Lower leg skin (tissue), 4 donors: Measurements from ENCODE around the gene LRRC3B. TPM values are rescaled to one million over a fixed set of nuclear protein-coding genes. Genes with fewer than 3 reads are reported as not detected.

ENCODE experiments used
- DNase-seq, 2 donors: peaks; one replicate each; pipeline ENCODE4 v3.0.0-alpha.2; 2019; ENCODE audit warnings: low spot score in 2 of 2
- H3K4me3 ChIP-seq: fragments of 200-600 bp; sonication (generic); 2 replicates; pipeline ENCODE4 v1.5.1; 2017; ENCODE audit warnings: mild to moderate bottlenecking, low read depth; ENCODE audit not compliant: poor library complexity, severe bottlenecking
- POLR2A ChIP-seq, 2 donors: fragments of 450-650 bp; IDR thresholded peaks; one replicate each; pipeline ENCODE4 v1.6.1; 2016 to 2017; ENCODE audit warnings: antibody characterized with exemption in 2 of 2, mild to moderate bottlenecking in 1 of 2, moderate library complexity in 1 of 2
- WGBS, 2 donors: methylation state at CpG; one replicate each; pipeline ENCODE4 v1.1.5; 2018; 5-methylcytosine and 5-hydroxymethylcytosine counted together
- intact Hi-C: fragments of 100-400 bp; cut with DNase I; formaldehyde crosslinking; loops from one replicate; pipeline ENCODE4 v1.15.0; 2023; ENCODE audit warnings: low total_unique reads
- total RNA-seq, 4 donors: library from RNA; depleted of rRNA; stranded (reverse); fragments of >200 nt; gene quantifications; one replicate each; pipeline ENCODE4 v1.1.0, GENCODE V29; 2016
- TF ChIP-seq, protein P1 (sequence below), 3 donors: fragments of 450-650 bp; IDR thresholded peaks; one replicate each; pipeline ENCODE4 v1.5.1; 2016; ENCODE audit warnings: antibody characterized with exemption in 3 of 3, mild to moderate bottlenecking in 3 of 3, moderate library complexity in 2 of 3

The LRRC3B gene
- total RNA-seq, 4 donors from 2014 or later = 0.03 to 0.21 (median 0.04) TPM; not detected in 1

DNA sequence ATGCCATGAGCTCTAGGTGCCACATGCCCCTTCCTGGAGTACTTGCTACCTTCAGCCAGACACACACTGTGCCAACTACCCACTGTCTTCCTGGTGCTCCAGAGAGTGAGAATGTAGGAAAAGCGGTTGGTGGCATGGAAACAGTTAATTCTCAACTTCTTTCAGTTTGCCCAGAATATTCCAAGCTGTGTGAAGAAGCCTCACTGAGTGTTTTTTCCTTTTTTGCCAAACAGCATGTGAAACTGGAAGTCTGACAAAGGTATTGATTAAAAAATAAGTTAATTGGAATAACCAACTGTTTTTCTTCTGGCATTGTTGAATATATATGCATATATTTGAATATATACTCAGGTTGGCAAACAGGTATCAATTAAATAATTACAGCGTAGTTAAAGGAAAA is 52.8 kb downstream of the LRRC3B start:
- intact Hi-C loops = no loop called here

DNA sequence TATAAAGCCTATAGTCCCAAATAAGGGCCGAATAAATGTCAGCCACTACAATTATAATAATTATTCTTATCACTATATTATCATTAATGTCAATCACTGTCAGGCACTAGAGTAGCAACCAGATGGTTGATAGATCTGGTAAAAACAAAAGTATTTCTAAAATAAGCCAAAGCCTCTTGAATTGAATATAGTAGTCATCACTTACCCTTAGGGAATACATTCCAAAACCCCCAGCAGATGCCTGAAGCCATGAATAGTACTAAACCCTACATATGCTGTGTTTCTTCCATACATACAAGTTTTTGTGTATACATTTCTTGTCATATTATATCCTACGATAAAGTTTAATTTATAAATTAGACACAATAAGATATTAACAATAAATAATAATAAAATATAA is 59.1 kb downstream of the LRRC3B start:
- no peak for DNase-seq
- no peak overlapping the region for H3K4me3 ChIP-seq
- 65 to 81% methylated on average over 2 of the region's 2 CpGs for whole genome bisulfite sequencing, 2 donors
- intact Hi-C loops = no loop called here
- TF ChIP-seq POLR2A (IDR thresholded peaks at IDR 0.05) = no peak
- TF ChIP-seq, protein P1, sequence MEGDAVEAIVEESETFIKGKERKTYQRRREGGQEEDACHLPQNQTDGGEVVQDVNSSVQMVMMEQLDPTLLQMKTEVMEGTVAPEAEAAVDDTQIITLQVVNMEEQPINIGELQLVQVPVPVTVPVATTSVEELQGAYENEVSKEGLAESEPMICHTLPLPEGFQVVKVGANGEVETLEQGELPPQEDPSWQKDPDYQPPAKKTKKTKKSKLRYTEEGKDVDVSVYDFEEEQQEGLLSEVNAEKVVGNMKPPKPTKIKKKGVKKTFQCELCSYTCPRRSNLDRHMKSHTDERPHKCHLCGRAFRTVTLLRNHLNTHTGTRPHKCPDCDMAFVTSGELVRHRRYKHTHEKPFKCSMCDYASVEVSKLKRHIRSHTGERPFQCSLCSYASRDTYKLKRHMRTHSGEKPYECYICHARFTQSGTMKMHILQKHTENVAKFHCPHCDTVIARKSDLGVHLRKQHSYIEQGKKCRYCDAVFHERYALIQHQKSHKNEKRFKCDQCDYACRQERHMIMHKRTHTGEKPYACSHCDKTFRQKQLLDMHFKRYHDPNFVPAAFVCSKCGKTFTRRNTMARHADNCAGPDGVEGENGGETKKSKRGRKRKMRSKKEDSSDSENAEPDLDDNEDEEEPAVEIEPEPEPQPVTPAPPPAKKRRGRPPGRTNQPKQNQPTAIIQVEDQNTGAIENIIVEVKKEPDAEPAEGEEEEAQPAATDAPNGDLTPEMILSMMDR (IDR thresholded peaks at IDR 0.05) = no peak

More for the DNA sequence above, 52.8 kb downstream of the LRRC3B start:
- no peak for TF ChIP-seq POLR2A (IDR thresholded peaks at IDR 0.05)
- TF ChIP-seq, protein P1 (IDR thresholded peaks at IDR 0.05) = no peak
- DNase-seq = no peak
- 91 to 96% methylated on average over 2 of the region's 2 CpGs for WGBS, 2 donors
- no peak overlapping the region for H3K4me3 ChIP-seq

DNA sequence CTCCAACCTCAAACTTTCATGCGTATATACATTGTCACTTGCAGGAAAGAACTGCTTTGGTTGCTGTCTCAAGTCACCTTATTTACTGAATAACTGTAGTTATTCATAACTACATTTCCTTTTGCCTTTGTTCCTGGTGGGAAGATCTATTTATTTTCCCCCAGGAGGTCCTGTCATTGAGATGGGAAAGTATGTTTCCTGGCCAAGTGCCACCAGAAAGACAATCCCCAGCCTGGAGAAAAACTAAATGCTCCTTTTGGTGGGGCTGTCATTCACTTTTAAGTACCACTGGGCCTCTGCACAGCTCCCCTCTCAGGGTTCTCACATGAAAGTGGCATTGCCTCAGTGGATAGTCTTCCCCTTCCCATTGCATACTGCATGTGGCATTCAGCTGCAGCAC is 59.8 kb downstream of the LRRC3B start:
- WGBS, 2 donors = 83 to 89% methylated on average over 1 of the region's 1 CpG

DNA sequence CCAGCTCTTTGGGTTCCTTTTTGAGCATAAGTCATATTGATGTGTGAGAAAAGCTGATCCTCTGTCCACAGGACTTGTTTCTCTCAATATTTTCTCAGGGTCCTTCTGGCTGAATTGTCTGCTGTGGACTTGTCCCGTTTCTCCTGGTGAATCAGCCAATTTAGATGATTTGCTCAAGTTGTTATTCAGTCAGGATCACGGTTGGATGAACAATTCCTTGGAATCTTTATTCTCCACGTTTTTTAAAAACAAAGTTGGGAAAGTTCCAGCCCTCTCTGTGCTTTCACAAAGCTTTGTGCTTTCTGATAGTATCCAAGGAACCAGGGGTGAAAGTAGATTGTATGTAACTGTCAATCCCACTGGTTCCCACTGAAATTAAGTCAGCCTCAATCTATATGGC is 61.3 kb downstream of the LRRC3B start:
- intact Hi-C loops = no loop called here

More for the DNA sequence above, 59.8 kb downstream of the LRRC3B start:
- no peak overlapping the region for H3K4me3 ChIP-seq
- intact Hi-C loops = no loop called here
- no peak for TF ChIP-seq POLR2A (IDR thresholded peaks at IDR 0.05)
- TF ChIP-seq, protein P1 (IDR thresholded peaks at IDR 0.05) = no peak
- no peak for DNase-seq

DNA sequence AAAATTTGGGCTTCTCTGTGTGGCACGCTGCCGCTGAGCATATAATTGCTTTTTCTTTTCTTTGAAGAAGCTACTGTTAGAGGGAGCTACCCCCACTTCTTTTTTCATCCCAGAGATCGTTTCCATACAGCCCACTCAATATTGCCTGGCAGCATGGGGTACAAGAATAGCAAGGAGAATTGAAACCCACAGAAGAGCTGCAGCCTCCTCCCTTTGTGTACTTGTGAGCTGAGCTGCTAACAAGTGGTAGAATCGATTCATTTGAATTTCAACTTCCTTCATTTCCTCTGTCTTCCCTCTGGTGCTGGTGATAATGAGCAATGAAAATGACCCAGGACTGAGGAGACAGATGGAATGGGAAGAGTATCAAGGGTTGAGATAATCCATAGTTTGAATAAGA is 64.9 kb downstream of the LRRC3B start:
- WGBS, 2 donors = 74 to 75% methylated on average over 4 of the region's 4 CpGs
- no peak for TF ChIP-seq POLR2A (IDR thresholded peaks at IDR 0.05)
- intact Hi-C loops = no loop called here
- no peak overlapping the region for H3K4me3 ChIP-seq
- no peak for DNase-seq

More for the DNA sequence above, 61.3 kb downstream of the LRRC3B start:
- DNase-seq = no peak
- H3K4me3 ChIP-seq = no peak overlapping the region
- 60% methylated on average over 3 of the region's 3 CpGs for WGBS, 2 donors
- no peak for TF ChIP-seq POLR2A (IDR thresholded peaks at IDR 0.05)
- TF ChIP-seq, protein P1 (IDR thresholded peaks at IDR 0.05) = no peak

DNA sequence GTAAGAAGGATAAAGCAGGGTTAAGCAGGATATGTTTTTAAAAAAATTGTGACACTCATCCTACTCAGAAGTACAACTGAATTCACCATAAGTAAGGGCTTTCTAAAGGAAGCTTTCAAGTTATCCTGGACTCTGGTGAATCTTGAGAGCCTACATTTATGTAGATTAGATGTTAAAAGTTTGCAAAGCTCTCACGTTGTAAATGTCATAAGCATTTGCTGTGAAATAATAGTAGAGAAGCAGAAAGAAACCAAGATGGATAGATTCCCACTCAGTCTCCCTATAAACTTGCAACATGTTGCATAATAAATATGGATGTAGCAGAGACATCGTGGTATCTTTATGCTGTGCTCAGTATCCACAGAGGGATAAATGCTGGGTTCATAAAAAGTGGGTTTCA is 77.0 kb downstream of the LRRC3B start:
- TF ChIP-seq, protein P1 (IDR thresholded peaks at IDR 0.05) = no peak
- no peak for TF ChIP-seq POLR2A (IDR thresholded peaks at IDR 0.05)
- intact Hi-C loops = no loop called here
- WGBS, 2 donors = 61 to 72% methylated on average over 2 of the region's 2 CpGs
- no peak overlapping the region for H3K4me3 ChIP-seq
- no peak for DNase-seq
